VCaP (cell line): Measurements from ENCODE around the gene PLIN1.

Experiments used
- H3K27ac ChIP-seq: fragments of 450-650 bp; 2 replicates; pipeline ENCODE4 v1.5.1; 2017
- TF ChIP-seq, protein P1 (sequence below): fragments of 450-650 bp; conservative IDR thresholded peaks from 2 replicates; pipeline ENCODE4 v1.5.1; 2017; ENCODE audit warnings: mild to moderate bottlenecking, moderate library complexity

PLIN1 gene

DNA sequence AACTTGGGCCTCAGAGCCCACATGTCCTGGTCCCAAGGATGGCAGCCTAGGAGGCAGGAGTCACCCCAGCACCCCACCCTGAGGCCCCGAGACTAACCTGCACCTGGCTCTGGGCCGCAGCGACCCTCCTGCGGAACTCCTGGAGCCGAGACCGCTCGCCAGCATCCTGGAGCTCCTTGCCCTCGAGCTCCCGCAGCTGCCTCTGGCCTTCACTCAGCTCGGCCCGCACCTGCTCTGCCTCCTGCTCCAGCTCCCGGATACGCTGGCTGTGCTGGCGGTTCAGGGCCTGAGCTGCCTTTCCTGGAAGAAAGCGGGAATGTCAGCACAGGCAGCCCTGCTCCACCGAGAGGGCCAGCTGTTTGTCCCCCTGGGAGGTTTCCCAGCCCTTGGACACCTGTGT lies 37.1 kb downstream of the PLIN1 start:
- no peak overlapping the region for H3K27ac ChIP-seq
- TF ChIP-seq, protein P1, sequence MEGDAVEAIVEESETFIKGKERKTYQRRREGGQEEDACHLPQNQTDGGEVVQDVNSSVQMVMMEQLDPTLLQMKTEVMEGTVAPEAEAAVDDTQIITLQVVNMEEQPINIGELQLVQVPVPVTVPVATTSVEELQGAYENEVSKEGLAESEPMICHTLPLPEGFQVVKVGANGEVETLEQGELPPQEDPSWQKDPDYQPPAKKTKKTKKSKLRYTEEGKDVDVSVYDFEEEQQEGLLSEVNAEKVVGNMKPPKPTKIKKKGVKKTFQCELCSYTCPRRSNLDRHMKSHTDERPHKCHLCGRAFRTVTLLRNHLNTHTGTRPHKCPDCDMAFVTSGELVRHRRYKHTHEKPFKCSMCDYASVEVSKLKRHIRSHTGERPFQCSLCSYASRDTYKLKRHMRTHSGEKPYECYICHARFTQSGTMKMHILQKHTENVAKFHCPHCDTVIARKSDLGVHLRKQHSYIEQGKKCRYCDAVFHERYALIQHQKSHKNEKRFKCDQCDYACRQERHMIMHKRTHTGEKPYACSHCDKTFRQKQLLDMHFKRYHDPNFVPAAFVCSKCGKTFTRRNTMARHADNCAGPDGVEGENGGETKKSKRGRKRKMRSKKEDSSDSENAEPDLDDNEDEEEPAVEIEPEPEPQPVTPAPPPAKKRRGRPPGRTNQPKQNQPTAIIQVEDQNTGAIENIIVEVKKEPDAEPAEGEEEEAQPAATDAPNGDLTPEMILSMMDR: no peak

DNA sequence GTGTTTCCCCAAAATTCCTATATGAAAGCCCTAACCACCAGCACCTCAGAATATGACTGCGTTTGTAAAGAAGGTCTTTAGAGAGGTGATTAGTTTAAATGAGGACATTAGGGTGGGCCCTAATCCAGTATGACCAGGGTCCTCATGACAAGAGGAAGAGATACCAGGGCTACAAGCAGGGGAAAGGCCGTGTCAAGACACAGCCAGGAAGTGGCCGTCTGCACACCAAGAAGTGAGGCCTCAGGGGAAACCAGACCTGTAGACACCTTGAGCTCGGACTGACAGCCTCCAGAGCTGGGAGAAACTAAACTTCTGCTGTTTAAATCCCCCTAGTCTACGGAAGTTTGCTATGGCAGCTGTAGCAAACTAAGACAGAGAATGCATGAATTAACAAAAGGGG lies 38.1 kb downstream of the PLIN1 start:
- no peak overlapping the region for H3K27ac ChIP-seq
- TF ChIP-seq, protein P1: no peak

DNA sequence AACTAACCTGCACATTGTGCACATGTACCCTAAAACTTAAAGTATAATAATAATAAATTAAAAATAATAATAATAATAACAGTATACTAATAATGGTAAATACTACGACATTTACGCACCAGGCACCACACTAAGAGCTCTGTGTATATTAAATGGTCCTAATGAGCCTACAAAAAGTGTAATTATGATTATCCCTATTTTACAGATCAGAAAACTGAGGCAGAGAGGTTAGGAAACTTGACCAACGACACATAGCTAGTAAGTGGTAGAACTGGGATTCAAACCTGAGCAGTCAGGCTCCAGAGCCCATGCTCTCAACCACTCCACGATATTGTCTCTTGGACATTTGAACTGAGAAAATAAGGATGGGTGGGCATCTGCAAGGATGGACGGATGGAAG lies 38.9 kb downstream of the PLIN1 start:
- H3K27ac ChIP-seq: no peak overlapping the region
- TF ChIP-seq, protein P1: no peak

DNA sequence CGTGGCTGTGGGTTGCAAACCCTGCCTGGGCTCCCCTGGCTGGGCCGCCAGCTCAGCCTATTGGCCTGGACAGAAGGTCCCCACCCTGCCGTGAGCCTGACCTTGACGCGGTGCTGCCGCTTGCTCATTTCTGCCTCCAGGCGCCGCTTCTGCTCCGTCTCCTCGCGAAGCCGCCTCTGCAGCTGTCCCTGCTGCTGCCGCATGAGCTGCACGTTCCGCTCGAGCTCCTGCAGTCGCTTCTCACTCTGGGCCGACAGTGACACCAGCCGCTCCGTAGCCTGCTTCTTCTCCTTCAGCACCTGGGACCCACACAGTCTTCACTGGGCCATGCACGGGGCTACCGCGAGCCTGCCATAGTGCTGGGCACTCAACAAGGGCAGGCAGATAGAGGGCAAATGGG lies 45.6 kb downstream of the PLIN1 start:
- TF ChIP-seq, protein P1: no peak

DNA sequence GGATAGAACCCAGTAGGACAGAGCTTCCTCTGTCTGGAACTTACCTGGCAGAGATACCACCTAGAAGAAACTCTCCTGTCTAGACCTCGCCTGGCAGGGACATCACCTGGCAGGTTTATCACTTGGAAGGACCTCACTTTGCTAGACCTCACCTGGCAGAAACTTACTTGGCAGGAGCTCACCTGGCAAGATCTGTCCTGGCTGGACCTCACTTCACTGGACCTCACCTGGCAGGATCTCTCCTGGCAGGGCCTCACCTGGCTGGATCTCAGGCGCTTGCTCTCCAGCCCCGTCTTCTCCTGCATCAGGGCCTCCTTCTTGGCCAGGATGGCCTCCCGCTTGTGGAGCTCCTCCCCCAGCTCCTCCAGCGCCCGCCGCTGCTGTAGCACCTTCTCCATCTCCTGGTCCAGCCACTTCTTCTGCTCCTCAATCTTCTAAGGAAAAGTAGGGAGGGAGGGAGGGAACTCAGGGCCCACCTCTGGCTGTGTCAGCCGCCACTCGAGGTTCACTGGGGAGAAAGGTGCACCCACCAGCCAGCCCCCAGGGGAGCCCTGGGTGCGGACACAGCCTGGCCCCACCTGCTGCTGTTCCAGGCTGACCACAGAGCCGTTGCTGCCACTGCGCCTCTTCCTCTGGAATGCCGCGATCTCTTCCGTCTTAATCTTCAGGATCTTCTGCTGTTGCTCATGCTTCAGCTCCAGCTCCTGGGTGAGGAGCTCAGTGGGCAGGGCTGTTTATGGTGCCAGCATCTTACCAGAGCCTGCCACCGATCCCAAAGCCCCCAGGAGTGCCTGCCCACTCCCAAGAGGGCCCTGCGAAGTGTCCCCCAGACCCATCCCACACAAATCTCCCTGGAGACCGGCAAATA lies 46.4 kb downstream of the PLIN1 start:
- TF ChIP-seq, protein P1: no peak
- no peak overlapping the region for H3K27ac ChIP-seq

More for the DNA sequence above, 45.6 kb downstream of the PLIN1 start:
- no peak overlapping the region for H3K27ac ChIP-seq

DNA sequence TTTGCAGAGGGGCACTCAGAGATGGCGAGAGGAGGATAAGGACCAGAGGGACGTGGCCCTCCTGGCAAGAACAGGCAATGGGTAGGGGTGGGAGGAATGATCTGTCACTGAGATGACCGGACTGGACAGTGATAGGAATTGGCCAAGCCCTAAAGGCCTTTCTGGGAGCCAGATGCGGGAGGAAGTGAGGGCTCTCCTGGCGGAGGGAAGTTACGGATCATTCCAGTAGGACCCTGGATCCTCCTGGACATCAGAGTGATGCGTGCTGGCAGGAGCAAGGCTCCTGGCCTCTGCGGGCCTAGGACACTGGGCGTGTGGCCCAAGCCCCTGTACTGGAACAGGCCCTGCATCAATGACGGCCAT lies 47.3 kb downstream of the PLIN1 start:
- TF ChIP-seq, protein P1: no peak
- H3K27ac ChIP-seq: no peak overlapping the region

DNA sequence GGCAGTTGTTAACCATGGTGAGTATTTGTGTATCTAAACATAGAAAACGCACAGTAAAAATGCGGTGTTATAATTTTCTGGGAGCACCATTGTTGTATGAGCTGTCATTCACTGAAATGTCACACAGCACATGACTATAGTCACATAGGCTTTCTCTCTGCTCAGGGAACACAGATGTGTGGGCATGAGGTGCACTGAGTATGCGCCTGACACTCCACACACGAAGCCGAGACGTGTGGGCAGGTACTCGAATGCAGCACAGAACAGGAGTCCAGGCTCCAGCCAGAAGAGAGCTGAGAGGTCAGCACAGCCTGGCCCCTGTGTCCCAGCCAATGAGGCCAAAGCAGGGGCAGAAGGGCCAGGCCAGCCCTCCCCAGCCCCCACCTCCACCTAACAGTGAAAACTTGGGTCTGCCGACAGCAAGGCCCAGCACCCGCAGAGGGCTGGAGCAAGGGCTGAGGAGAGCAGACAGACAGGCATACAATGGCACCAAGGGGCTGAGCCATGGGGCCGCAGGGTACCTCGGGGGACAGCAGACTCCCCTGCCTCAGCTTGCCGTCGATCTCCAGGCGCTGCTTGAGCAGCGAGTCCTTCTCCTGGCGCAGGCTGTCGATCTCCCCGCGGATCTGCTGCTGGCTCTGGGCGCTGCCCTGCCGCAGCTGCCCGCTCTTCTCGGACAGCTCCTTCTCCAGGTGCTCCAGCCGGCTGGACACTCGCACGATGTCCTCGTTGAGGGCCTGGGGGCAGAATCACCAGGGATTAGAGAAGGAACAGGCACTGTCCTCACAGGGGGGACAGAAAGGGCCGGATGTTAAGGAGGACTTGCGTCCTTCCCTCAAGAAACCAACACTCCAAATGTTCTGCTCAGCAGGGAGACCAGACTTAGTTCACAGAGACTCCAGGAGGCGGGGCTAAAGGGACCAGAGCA lies 47.9 kb downstream of the PLIN1 start:
- TF ChIP-seq, protein P1: no peak
- no peak overlapping the region for H3K27ac ChIP-seq
